Cardiac septum (tissue), 1 donor: ENCODE data around the gene SSBP3. TPM values are rescaled to one million over a fixed set of nuclear protein-coding genes. Genes with fewer than 3 reads are reported as not detected.

ENCODE experiments used
- DNase-seq: peaks from one replicate; pipeline ENCODE4 v3.0.0-alpha.2; 2020; ENCODE audit warnings: low spot score
- intact Hi-C: fragments of 100-400 bp; cut with DNase I; formaldehyde crosslinking; loops from one replicate; pipeline ENCODE4 v1.14.0; 2022
- total RNA-seq: library from RNA; stranded (reverse); fragmentation: NEBNext Ultra II Directional; extraction: Animal tissue kit (Norgen Biotek cat#: 25700); gene quantifications from one replicate; pipeline ENCODE4 v1.2.1, GENCODE V29; 2021
- donor health status: DM: no; HTN: no; CAD: no.

The SSBP3 gene
- total RNA-seq, 1 donor from 2014 or later = 45.4 TPM

DNA sequence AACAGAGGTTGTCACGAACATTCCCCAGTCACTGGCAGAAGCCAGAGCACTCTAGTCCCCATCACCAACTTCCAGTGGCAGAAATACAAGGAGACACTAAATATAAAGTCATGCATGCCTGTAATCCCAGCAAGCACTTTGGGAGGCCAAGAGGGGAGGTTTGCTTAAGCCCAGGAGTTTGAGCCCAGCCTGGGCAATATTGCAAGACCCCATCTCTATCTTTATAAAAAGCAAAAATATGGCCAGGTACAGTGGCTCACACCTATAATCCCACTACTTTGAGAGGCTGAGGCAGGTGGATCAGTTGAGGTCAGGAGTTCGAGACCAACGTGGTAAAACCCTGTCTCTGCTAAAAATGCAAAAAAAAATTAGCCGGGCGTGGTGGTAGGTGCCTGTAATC is 212.7 kb downstream of the SSBP3 start:
- DNase-seq = no peak
- intact Hi-C loops = no loop called here

DNA sequence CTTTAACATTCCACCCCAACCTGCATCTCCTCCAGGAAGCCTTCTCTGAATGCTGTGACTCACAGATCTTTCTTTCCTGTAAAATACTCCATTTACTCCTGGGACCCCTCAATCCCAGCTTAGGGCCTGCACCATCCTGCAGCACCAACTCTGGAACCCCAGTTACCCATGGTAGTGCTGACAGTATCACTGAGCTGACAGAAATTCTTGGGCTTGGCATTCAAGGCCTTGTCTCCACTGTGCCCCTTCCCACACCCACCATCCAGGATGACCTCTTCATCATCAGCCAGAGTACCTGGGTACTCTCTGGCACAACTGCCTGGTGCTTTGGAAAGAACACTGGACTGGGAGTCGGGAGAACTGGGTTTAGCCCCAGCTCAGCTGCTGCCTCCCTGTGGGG is 214.7 kb downstream of the SSBP3 start:
- intact Hi-C loops = no loop called here
- DNase-seq = no peak

DNA sequence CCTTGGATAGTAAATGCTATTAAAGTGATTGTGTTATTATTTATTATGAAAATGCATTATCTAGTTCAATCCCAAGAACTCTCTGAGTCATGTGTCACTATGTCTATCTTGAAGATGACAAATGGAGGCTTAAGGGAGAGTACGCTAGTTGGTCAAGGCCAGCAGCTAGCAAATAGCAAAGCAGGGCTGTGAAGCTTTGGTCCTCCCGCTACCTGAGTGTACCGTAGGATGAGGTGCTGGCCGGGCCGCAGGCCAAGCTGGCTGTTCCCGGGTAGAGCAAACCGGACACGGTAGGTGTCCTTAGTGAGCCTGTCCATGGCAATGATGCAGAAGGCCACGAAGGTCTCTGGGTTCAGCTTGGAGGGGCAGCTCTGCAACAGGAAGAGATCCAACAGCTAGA is 215.7 kb downstream of the SSBP3 start:
- no peak for DNase-seq
- intact Hi-C loops = no loop called here

DNA sequence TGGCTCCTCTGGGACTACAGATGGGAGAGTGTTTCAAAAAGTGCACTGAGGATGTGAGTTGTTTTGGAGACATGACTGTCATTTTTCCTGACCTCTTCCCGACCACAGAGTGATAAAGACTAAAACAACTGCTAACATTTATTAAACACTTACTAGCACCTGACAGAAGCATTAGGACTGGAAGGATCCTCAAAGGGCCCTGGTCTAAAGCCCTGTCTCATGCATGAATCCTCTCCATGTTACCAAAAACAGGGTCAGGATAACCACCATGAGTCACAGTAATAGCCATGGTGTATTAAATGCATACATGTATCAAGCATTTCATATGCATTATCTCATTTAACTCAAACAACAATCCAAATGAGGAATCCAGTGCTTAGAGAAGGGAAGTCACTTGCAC is 217.9 kb downstream of the SSBP3 start:
- intact Hi-C loops = no loop called here
- no peak for DNase-seq

DNA sequence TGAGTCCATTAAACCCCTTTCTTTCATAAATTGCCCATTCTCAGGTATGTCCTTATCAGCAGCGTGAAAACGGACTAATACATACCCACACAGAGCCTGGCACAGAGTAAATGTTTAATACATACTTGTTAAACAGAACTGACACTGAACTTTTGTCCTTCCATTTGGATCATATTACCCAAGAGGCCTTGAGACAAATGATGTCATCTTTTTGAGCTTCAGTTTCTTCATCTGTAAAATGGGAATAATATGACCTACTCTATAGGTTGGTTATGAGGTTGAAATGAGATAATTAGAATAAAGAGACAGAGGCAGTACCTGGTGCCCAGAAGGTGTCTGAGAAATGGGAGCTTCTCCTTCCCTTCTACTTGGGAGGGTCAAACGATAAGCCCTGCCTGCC is 220.1 kb downstream of the SSBP3 start:
- no peak for DNase-seq
- intact Hi-C loops = no loop called here

DNA sequence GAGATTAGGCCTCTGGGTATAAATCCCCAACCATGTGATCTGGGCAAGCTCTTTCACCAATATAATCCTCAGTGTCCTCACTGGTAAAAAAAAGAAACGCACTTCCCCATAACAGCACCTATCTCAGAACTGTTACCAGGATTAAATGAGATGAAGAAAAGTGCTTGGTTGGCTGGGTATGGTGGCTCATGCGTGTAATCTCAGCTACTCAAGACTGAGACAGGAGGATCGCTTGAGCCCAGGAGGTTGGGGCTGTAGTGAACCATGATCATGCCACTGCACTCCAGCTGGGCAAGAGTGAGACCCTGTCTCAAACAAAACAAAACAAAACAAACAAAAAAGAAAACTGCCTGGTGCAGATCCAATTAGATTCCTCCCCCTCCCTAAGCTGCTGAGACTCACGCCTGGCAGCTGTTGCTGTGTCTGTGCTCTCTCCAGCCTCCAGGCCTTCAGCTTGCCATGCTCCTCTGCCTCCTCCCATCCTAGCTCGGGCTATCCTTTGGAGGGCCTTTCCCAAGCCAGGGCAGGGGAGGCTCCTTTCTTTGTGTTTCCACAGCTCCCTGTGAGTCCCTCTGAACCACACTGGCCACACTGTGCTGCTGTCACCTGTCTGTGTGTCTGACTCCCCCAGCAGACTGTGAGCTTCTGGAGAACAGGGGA is 225.4 kb downstream of the SSBP3 start:
- DNase-seq = no peak
- intact Hi-C loops = no loop called here

DNA sequence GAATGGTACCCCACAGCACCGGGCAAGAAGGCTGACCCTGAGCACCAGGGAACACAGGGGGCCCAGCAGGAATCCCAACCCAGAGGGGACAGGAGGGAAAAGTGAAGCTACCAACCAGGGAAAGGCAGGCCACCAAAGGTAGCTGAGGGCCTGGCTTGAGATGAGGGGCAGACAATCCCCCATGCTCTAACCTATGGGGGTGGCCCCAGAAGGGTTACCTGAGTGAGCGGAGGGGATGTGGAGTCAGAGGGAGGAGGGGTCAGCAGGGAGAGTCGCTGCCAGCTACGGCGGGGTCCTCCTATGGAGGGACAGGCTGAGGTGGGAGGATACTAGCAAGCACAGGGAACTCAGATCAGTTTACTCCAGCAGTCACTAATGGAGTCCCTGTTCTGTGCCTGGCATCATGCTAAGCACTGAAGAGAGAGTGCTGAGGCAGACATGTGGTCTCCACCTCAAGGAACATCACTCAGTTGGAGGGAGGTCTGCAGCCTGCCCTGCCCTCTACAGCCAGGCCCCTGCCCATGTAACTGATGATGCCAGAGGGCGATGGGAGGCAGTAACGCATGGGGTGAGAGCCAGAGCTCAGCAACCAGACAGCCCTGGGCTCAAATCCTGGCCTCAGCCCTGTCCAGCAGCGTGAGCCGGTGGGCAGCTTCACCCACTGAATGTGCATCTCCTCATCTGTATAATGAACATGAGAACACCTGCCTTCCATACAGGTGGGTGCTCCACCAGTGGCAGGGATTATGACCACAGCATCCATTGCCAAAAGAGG is 227.7 kb downstream of the SSBP3 start:
- no peak for DNase-seq
- intact Hi-C loops = no loop called here

DNA sequence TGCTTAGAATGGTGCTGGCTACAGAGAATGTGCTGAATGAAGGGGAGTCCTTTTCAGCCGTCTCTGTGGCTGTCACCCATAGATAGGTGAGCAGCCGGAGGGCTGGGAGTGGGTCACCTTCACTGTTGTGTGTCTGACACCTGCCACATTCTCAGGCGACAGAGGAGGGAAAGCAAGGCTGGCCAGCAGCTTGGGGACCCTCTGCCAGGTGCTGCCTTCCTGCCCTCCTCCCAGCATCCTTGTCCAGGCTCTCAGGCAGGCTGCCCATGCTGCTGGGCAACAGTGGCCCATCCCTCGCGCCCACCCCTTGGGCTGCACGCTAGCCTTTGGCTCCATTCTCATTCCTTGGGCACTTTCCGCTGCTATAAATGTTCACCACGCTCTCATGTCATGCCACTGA is 228.5 kb downstream of the SSBP3 start:
- intact Hi-C loops = no loop called here

DNA sequence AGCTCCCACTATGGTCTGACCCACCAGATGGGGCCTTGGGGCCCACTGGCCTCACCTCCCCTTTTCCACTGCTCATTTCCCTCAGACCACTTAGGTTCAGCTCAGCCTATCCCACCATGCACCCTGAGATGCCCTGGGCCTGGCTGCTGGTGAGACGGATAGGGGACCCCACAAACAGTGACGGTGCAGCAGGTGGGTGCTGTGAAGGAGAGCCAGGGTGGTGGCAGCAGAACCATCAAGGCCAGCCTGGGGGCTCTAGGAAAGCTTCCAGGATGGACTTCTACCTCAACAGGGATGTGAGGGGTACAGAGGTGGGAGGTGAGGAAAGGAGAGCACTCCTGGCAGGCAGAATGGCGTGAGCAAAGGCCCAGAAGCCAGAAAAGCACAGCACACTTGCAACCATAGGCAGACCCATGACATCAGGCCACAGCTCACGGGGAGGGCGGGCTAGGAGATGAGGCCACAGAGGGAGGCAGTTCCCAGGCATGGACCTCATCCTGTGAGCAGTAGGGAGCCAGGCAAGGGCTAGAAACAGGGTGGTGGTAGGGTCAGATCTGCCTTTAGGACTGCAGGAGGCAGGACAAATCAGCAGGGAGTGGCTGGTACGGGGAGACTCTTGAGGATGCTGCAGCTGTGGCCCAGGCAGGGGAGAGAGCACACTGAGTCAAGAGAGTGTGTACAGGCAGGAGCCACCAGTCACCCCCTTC is 229.4 kb downstream of the SSBP3 start:
- intact Hi-C loops = no loop called here
- no peak for DNase-seq

More for the DNA sequence above, 228.5 kb downstream of the SSBP3 start:
- DNase-seq = no peak

Other genes starting within 250 kb of the SSBP3 start
- 5.7 TPM for gene CYB5RL, start 206.4 kb downstream of the SSBP3 start, total RNA-seq
- gene MRPL37, start 206.2 kb downstream of the SSBP3 start, total RNA-seq = 71.7 TPM
- 44.1 TPM for gene ACOT11, start 141.8 kb upstream of the SSBP3 start, total RNA-seq
- 0.22 TPM for gene FAM151A, start 217.1 kb upstream of the SSBP3 start, total RNA-seq
- gene MROH7, start 235.4 kb upstream of the SSBP3 start, total RNA-seq = 14.3 TPM